Tibial nerve (tissue), 4 donors: ENCODE measurements around the gene PCDHB9. TPM values are rescaled to one million over a fixed set of nuclear protein-coding genes. Genes with fewer than 3 reads are reported as not detected.
"Not testable (repeated sequence)": the region's sequence is repeated elsewhere in the genome, so short reads cannot be mapped to it uniquely, and the experiment has no call there.

Source experiments
- DNase-seq, 2 donors: peaks; one replicate each; pipeline ENCODE4 v3.0.0-alpha.2; 2019; ENCODE audit warnings: low spot score in 2 of 2
- H3K27ac ChIP-seq, 4 donors: fragments of 200-600 bp; sonication (generic) in 3 of 4; one replicate each; pipeline ENCODE4 v1.5.1; 2017 to 2019; ENCODE audit warnings: mild to moderate bottlenecking in 1 of 4
- H3K27me3 ChIP-seq, 2 donors: fragments of 200-600 bp; sonication (generic) in 1 of 2; one replicate each; pipeline versions ENCODE4 v1.5.1 to v1.6.0; 2017 to 2019
- H3K36me3 ChIP-seq, 3 donors: fragments of 200-600 bp; sonication (generic); one replicate each; pipeline ENCODE4 v1.5.1; 2018 to 2019
- H3K4me1 ChIP-seq, 4 donors: fragments of 200-600 bp; sonication (generic) in 3 of 4; one replicate each; pipeline ENCODE4 v1.5.1; 2017 to 2019
- H3K4me3 ChIP-seq, 4 donors: fragments of 200-600 bp; sonication (generic) in 3 of 4; one replicate each; pipeline ENCODE4 v1.5.1; 2017 to 2019; ENCODE audit warnings: mild to moderate bottlenecking in 1 of 4, moderate library complexity in 1 of 4
- H3K9me3 ChIP-seq, 4 donors: fragments of 200-600 bp; sonication (generic) in 3 of 4; one replicate each; pipeline ENCODE4 v1.5.1; 2017 to 2019
- CTCF ChIP-seq, 5 experiments: fragments of 200-600 bp in 3 of 5; fragments of 450-650 bp in 2 of 5; sonication (generic) in 3 of 5; IDR thresholded peaks; one replicate each; pipeline ENCODE4 v1.5.1; 2016 to 2019; ENCODE audit warnings: antibody characterized with exemption in 5 of 5, mild to moderate bottlenecking in 3 of 5, moderate library complexity in 2 of 5
- EP300 ChIP-seq, 2 donors: sonication (generic); formaldehyde crosslinking; IDR thresholded peaks; one replicate each; pipeline ENCODE4 v1.6.1; 2017; ENCODE audit warnings: antibody characterized with exemption in 2 of 2, mild to moderate bottlenecking in 1 of 2
- POLR2A ChIP-seq, 2 donors: fragments of 450-650 bp; IDR thresholded peaks; one replicate each; pipeline ENCODE4 v1.6.1; 2017; ENCODE audit warnings: antibody characterized with exemption in 2 of 2, mild to moderate bottlenecking in 2 of 2, moderate library complexity in 2 of 2
- WGBS, 2 donors: methylation state at CpG; one replicate each; pipeline ENCODE4 v1.1.5; 2018; 5-methylcytosine and 5-hydroxymethylcytosine counted together
- total RNA-seq, 4 donors: library from RNA; depleted of rRNA; stranded (reverse); fragments of >200 nt; gene quantifications; one replicate each; pipeline ENCODE4 v1.1.0, GENCODE V29; 2016

The PCDHB9 gene
- total RNA-seq, 4 donors from 2014 or later: 4.6 to 9.2 (median 7.4) TPM

- Histone ChIP-seq H3K9me3 (peaks cover 0 to 96% (median 32%) of the 10 kb centered on the region in 4 donors), H3K36me3 (peaks cover 0 to 21% (median 0%) of the 10 kb centered on the region in 3 donors)
- DNase-seq: peak in 1 of 2 donors; percentile 24
- 6 to 10% methylated on average over 11 to 13 of the region's 18 CpGs for WGBS, 2 donors
- not testable (repeated sequence) for H3K4me1 ChIP-seq, H3K27me3 ChIP-seq, H3K4me3 ChIP-seq, H3K27ac ChIP-seq
- TF ChIP-seq CTCF (IDR thresholded peaks at IDR 0.05): peak in 1 of 5 experiments; percentile 26
Measured at GRCh38 chr5:141213656-141214339, 26.8 kb downstream of the PCDHB9 start, which contains the start of gene PCDHB13. PCDHB13 (plus strand) TSS chr5:141213919; CDS start chr5:141214124, 205 bp downstream.

GRCh38 chr5:141214583-141214982 lies 27.6 kb downstream of the PCDHB9 start:
- H3K4me1 ChIP-seq, H3K4me3 ChIP-seq, H3K27ac ChIP-seq, DNase-seq, H3K27me3 ChIP-seq: not testable (repeated sequence)
- 67 to 70% methylated on average over 12 of the region's 12 CpGs for WGBS, 2 donors
- H3K9me3 ChIP-seq: peaks cover 0 to 96% (median 32%) of the 10 kb centered on the region in 4 donors
- H3K36me3 ChIP-seq: peaks cover 0 to 23% (median 0%) of the 10 kb centered on the region in 3 donors

DNA sequence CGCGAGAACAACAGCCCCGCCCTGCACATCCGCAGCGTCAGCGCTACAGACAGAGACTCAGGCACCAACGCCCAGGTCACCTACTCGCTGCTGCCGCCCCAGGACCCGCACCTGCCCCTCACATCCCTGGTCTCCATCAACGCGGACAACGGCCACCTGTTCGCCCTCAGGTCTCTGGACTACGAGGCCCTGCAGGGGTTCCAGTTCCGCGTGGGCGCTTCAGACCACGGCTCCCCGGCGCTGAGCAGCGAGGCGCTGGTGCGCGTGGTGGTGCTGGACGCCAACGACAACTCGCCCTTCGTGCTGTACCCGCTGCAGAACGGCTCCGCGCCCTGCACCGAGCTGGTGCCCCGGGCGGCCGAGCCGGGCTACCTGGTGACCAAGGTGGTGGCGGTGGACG lies 28.5 kb downstream of the PCDHB9 start:
- not testable (repeated sequence) for H3K4me1 ChIP-seq

GRCh38 chr5:141216035-141216434 lies 29.1 kb downstream of the PCDHB9 start:
- not testable (repeated sequence) for H3K4me1 ChIP-seq, H3K27ac ChIP-seq, DNase-seq, H3K4me3 ChIP-seq, H3K27me3 ChIP-seq
- Histone ChIP-seq H3K9me3 (peaks cover 0 to 96% (median 33%) of the 10 kb centered on the region in 4 donors), H3K36me3 (peaks cover 0 to 25% (median 0%) of the 10 kb centered on the region in 3 donors)
- 30 to 42% methylated on average over 3 to 14 of the region's 26 CpGs for WGBS, 2 donors

More for the DNA sequence above, 28.5 kb downstream of the PCDHB9 start:
- not testable (repeated sequence) for H3K27me3 ChIP-seq, H3K27ac ChIP-seq, DNase-seq, H3K4me3 ChIP-seq
- WGBS, 2 donors: 24 to 36% methylated on average over 9 to 15 of the region's 40 CpGs
- Histone ChIP-seq H3K9me3 (peaks cover 0 to 96% (median 32%) of the 10 kb centered on the region in 4 donors), H3K36me3 (peaks cover 0 to 25% (median 0%) of the 10 kb centered on the region in 3 donors)

DNA sequence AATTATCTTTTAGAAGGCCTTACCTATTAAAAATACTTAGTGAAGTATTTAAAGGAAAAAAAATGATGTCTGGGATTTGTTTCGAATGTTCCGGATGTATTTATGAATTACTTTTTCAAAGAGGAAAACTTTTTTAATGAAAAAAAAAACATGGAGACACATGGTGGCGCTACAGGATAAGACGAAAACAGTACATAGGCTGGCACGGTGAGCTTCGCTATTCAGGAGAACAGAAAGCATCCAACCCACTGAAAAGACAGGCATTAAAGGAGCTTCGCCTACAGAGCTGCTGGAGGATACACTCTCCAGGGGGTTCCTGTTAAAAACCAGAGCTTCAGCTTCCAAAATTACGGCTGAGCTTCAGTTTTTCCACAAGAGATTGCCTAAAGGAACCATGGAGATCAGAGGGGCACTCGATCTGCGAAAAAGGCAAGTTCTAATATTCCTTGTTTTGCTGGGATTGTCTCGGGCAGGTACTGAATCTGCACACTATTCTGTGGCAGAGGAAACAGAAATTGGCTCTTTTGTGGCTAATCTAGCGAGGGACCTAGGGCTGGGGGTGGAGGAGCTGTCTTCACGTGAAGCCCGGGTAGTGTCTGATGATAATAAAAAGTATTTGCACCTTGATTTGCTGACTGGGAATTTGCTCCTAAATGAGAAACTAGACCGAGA lies 36.3 kb downstream of the PCDHB9 start, which contains the start of gene PCDHB14:
Gene PCDHB14 (plus strand): TSS at position 232 of the 672 bp plus-strand sequence. CDS start 163 bp downstream, at position 395.
- H3K36me3 ChIP-seq: peaks cover 0 to 20% (median 0%) of the 10 kb centered on the region in 3 donors
- no peaks in the 10 kb centered on the region for H3K4me1 ChIP-seq
- no peak for DNase-seq
- TF ChIP-seq EP300 (IDR thresholded peaks at IDR 0.05) (no peak), CTCF (IDR thresholded peaks at IDR 0.05) (no peak), POLR2A (IDR thresholded peaks at IDR 0.05) (no peak)
- H3K4me3 ChIP-seq: peak within 1 kb of the TSS in 1 of 4 donors; percentile 27
- H3K9me3 ChIP-seq: peaks cover 4 to 98% (median 43%) of the 10 kb centered on the region in 4 donors
- no peaks in the 10 kb centered on the region for H3K27me3 ChIP-seq
- WGBS, 2 donors: 28 to 31% methylated on average over 15 of the region's 15 CpGs
- H3K27ac ChIP-seq: no peak within 1 kb of the TSS

- not testable (repeated sequence) for H3K4me1 ChIP-seq, DNase-seq, H3K27me3 ChIP-seq, H3K36me3 ChIP-seq, H3K4me3 ChIP-seq, H3K27ac ChIP-seq
- WGBS, 2 donors: 14 to 33% methylated on average over 12 to 18 of the region's 40 CpGs
- H3K9me3 ChIP-seq: peaks cover 4 to 94% (median 41%) of the 10 kb centered on the region in 4 donors
Measured at GRCh38 chr5:141224844-141225243, 37.9 kb downstream of the PCDHB9 start.

DNA sequence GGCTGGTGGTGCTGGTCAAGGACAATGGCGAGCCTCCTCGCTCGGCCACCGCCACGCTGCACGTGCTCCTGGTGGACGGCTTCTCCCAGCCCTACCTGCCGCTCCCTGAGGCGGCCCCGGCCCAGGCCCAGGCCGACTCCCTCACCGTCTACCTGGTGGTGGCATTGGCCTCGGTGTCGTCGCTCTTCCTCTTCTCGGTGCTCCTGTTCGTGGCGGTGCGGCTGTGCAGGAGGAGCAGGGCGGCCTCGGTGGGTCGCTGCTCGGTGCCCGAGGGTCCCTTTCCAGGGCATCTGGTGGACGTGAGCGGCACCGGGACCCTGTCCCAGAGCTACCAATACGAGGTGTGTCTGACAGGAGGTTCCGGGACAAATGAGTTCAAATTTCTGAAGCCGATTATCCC lies 38.5 kb downstream of the PCDHB9 start:
- DNase-seq, H3K36me3 ChIP-seq, H3K4me3 ChIP-seq, H3K4me1 ChIP-seq, H3K27ac ChIP-seq, H3K27me3 ChIP-seq: not testable (repeated sequence)
- WGBS, 2 donors: 40 to 51% methylated on average over 8 to 18 of the region's 30 CpGs
- H3K9me3 ChIP-seq: peaks cover 4 to 94% (median 40%) of the 10 kb centered on the region in 4 donors
